Small intestine (tissue), 7 donors: ENCODE measurements around the gene BMPR1B. TPM values are rescaled to one million over a fixed set of nuclear protein-coding genes. Genes with fewer than 3 reads are reported as not detected.

Source experiments
- DNase-seq, 2 donors: peaks; one replicate each; pipeline versions ENCODE4 v3.0.0 to v3.0.0-alpha.2; 2013
- FAIRE-seq: peaks from 2 replicates; lab custom pipeline; 2012; peaks lifted over from hg19 to GRCh38; lab: Jason Lieb, UNC
- H3K27ac ChIP-seq, 3 donors: one replicate each; pipeline ENCODE4 v1.5.1; 2013; ENCODE audit warnings: low read length in 2 of 3, mild to moderate bottlenecking in 2 of 3, control low read depth in 1 of 3, inconsistent platforms in 1 of 3, low read depth in 1 of 3, moderate library complexity in 1 of 3
- H3K27me3 ChIP-seq, 3 donors: one replicate each; pipeline ENCODE4 v1.6.1; 2013; ENCODE audit warnings: low read length in 3 of 3, inconsistent platforms in 1 of 3; ENCODE audit not compliant: control insufficient read depth in 3 of 3, insufficient read depth in 3 of 3
- H3K36me3 ChIP-seq, 3 donors: one replicate each; pipeline ENCODE4 v1.6.1; 2013; ENCODE audit warnings: low read length in 3 of 3, inconsistent platforms in 1 of 3, low read depth in 1 of 3, mild to moderate bottlenecking in 1 of 3, moderate library complexity in 1 of 3; ENCODE audit not compliant: control insufficient read depth in 3 of 3, insufficient read depth in 2 of 3
- H3K4me1 ChIP-seq, 3 donors: one replicate each; pipeline ENCODE4 v1.6.1; 2013; ENCODE audit warnings: low read length in 2 of 3, inconsistent platforms in 1 of 3, low read depth in 1 of 3, mild to moderate bottlenecking in 1 of 3, moderate library complexity in 1 of 3; ENCODE audit not compliant: control insufficient read depth in 3 of 3, insufficient read depth in 2 of 3
- H3K4me3 ChIP-seq, 3 donors: one replicate each; pipeline ENCODE4 v1.5.1; 2013; ENCODE audit warnings: low read length in 3 of 3, control low read depth in 1 of 3, inconsistent platforms in 1 of 3, low read depth in 1 of 3, mild to moderate bottlenecking in 1 of 3, moderate library complexity in 1 of 3
- H3K9me3 ChIP-seq, 2 donors: one replicate each; pipeline ENCODE4 v1.6.1; 2013; ENCODE audit warnings: low read depth in 1 of 2, low read length in 1 of 2; ENCODE audit not compliant: control insufficient read depth in 2 of 2, insufficient read depth in 1 of 2
- WGBS, 3 donors: extraction: QIAGEN DNeasy Blood & Tissue Kit; methylation state at CpG; one replicate each; pipeline ENCODE4 v1.1.7; 2013; 5-methylcytosine and 5-hydroxymethylcytosine counted together
- polyA plus RNA-seq, 4 donors: library from polyadenylated mRNA; stranded (reverse) in 3 of 4; unstranded in 1 of 4; fragments of 200-250 nt in 3 of 4; fragments of 120-200 nt in 1 of 4; gene quantifications; one replicate each; pipeline versions ENCODE4 v1.2.1 to v1.2.3, GENCODE V29; 2013
- donor health status: healthy with polysubstance abuse.
- donor health status: control.
- donor health status: control.
- donor health status: Bipolar disorder and iron deficiency.
- donor health status: healthy.

BMPR1B gene
- polyA plus RNA-seq, 4 donors = 0.07 to 0.10 TPM; not detected in 2

DNA sequence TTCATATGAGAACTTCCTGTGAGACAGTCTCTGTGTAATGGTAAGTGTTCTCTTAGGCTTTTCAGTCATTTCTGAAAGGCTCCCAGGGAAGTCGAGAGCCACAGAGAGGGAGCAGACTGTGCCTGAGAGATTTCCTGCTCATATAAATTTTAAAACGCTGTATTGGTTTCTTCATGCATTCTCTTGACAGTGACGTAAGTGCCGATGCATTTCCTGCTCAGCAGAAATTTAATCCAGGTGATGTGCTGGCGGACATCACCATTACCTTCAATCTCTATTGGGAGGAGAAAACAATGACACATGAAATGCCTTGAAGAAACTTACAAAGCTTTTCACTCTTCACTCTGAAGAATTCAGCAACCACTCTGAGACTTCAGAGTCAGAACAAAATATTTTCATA is 383.6 kb downstream of the BMPR1B start:
- Histone ChIP-seq H3K27ac (no peak overlapping the region), H3K4me3 (no peak overlapping the region), H3K4me1 (no peaks in the 10 kb centered on the region), H3K27me3 (no peaks in the 10 kb centered on the region), H3K36me3 (no peaks in the 10 kb centered on the region), H3K9me3 (peaks cover 0 to 10% of the 10 kb centered on the region in 2 donors)
- no peak for DNase-seq
- WGBS, 3 donors = 72 to 87% (median 84%) methylated on average over 5 of the region's 5 CpGs
- FAIRE-seq = no peak

DNA sequence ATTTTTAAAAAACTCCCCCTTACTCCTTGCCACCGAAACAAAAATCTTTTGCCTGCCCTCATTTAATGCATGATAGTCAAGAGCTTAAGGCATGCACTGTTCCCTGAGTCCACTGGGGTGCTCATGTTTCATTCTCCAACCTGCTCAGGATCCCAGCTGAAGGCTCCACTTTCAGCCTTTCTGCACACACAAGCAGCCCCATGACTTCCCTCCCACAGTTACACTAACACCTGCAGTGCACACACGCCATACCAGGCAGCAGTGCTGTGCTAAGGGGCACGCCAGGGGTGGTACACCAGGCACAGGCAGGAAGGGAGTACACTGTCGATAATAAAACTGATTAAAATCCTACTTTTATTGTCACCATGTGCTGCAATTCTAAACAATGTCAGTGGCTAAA is 385.2 kb downstream of the BMPR1B start:
- FAIRE-seq = no peak
- no peaks in the 10 kb centered on the region for H3K27me3 ChIP-seq

DNA sequence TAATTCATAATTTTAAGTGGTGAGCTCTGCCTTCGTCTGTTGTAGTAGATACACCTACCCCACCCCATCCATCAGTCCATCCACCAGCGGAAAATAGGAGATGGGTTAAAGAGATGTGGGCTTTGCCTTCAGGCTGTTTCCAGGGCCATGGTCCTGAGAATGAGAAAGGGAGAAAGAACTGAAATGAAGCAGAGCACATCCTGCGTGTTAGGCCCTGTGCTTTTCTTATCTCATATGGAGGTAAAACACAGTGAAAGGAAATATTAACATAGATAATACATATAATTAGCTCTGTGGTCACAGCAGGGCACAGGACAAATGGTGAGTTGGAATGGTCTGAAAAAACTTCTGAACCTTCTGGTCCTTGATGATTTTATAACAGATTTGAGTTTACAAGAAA is 393.5 kb downstream of the BMPR1B start:
- 77 to 86% (median 82%) methylated on average over 3 of the region's 3 CpGs for WGBS, 3 donors
- Histone ChIP-seq H3K4me3 (no peak overlapping the region), H3K27ac (no peak overlapping the region), H3K36me3 (no peaks in the 10 kb centered on the region), H3K27me3 (no peaks in the 10 kb centered on the region), H3K9me3 (no peaks in the 10 kb centered on the region), H3K4me1 (no peaks in the 10 kb centered on the region)
- FAIRE-seq = no peak
- no peak for DNase-seq

More for the DNA sequence above, 385.2 kb downstream of the BMPR1B start:
- Histone ChIP-seq H3K36me3 (no peaks in the 10 kb centered on the region), H3K9me3 (peaks cover 0 to 10% of the 10 kb centered on the region in 2 donors), H3K4me3 (no peak overlapping the region), H3K27ac (no peak overlapping the region), H3K4me1 (no peaks in the 10 kb centered on the region)
- WGBS, 3 donors = 62 to 74% (median 64%) methylated on average over 4 of the region's 4 CpGs
- DNase-seq = no peak

DNA sequence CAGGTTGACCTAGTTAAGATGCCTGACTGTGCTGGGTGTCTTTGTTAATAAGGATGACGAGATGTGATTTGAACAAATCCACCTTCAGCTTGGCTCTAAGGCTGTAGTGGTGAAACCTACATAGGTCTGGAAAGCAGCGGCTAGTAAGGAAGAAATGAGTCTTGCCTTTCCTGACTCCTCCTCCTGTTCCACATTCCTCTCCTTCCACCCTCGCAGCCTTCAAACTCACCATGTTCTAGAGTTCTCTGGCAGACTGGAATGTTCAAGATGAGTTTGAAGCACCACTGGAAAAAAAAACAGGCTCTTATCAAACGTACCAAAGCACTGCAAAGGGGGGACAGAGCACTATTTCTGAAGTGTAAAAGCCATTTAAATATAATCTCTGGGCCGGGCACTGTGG is 395.4 kb downstream of the BMPR1B start:
- WGBS, 3 donors = 67 to 77% (median 69%) methylated on average over 5 of the region's 5 CpGs
- Histone ChIP-seq H3K4me3 (no peak overlapping the region), H3K27ac (no peak overlapping the region), H3K9me3 (no peaks in the 10 kb centered on the region), H3K4me1 (no peaks in the 10 kb centered on the region), H3K36me3 (no peaks in the 10 kb centered on the region), H3K27me3 (no peaks in the 10 kb centered on the region)
- FAIRE-seq (no peak), DNase-seq (no peak)

DNA sequence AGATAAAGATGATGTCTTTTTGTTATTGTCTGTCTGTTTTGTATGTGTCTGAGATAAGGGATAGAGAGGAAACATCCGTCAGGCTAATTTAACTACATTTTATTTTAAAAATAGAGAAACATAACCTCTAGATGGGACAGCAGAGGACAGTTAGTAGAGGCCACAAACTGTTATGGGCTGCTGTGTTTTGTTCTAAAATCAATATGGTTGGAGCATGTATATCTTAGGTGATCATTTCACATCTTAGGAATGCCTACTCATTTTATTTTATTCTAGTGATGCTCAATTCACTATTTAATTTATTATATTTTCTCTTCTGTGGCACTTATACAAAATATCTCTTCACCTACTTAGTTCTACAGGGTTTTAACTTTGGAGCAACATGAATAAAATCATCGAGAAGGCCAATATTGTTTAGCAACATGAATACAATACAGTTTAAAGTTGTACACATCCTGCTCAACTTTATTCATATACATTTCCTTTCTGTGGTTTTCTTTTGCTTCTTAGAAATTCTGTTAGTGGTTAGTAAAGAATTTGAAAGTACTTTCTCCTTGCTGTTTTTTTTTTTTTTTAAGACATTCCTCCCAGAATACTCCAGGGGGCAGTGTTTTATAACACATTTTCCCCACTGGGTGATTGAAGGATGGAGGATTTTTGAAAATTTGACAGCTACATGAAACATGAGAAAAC is 398.1 kb downstream of the BMPR1B start:
- 68 to 76% (median 74%) methylated on average over 2 of the region's 2 CpGs for WGBS, 3 donors
- no peaks in the 10 kb centered on the region for H3K36me3 ChIP-seq
- FAIRE-seq (no peak), DNase-seq (peak; percentile 21 to 28)
- H3K27ac ChIP-seq = no peak overlapping the region
- no peak overlapping the region for H3K4me3 ChIP-seq
- no peaks in the 10 kb centered on the region for H3K27me3 ChIP-seq
- H3K9me3 ChIP-seq = no peaks in the 10 kb centered on the region
- no peaks in the 10 kb centered on the region for H3K4me1 ChIP-seq

DNA sequence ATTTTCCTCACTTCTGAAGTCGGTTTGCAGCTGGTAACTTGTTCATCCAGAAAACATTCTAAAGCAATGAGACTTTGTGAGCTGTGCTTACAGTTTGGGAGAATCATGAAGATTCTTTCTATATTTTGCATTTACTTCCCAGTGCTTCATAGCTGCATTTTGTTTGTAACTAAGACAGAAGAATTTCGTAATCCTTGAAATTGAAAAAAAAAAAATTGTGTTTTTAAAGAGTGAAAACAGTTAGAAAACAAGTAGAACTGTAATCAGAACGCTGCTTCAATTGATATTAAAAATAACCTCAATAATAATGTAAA is 398.7 kb downstream of the BMPR1B start:
- H3K27me3 ChIP-seq = no peaks in the 10 kb centered on the region
- H3K4me1 ChIP-seq = no peaks in the 10 kb centered on the region
- DNase-seq = no peak
- 35 to 47% (median 42%) methylated on average over 3 of the region's 3 CpGs for WGBS, 3 donors
- no peaks in the 10 kb centered on the region for H3K36me3 ChIP-seq
- no peak overlapping the region for H3K27ac ChIP-seq
- H3K9me3 ChIP-seq = no peaks in the 10 kb centered on the region
- no peak overlapping the region for H3K4me3 ChIP-seq
- no peak for FAIRE-seq

DNA sequence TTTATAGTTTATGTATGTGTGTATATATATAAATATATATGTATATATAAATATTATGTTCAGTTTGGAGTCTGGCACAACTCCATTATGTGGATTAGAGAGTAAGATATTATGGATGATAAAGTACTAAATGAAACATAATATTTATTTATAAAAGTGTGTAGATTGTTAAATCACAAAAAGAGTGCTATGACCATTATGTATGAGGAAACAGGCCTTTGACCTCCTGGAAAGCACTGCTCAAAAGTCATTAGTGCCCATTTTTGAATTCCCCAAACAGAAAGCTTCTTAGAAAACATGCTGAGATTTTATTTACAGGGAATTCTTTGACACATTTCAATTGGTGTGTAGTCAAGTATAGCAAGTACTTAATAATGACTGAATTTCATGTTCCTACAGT is 399.8 kb downstream of the BMPR1B start:
- no peak for FAIRE-seq

DNA sequence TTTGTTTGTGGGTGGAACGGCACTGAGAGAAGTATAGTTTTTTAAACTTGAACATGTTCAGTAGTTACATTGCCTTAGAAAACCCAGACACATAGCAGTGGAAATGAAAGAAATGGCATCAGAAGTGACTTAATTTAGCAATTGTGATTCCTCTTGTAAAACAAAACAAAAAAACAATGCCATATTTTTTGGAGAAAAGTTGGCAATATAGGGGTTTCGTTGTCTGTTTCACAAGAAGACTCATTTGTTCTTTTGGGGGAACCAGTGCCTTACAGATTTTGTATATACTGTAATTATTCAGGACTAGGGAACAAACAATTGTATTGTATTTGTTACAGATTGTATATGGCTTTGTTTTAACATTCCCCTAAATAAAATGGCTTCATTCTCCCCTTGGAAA is 400.3 kb downstream of the BMPR1B start:
- no peaks in the 10 kb centered on the region for H3K4me1 ChIP-seq
- H3K36me3 ChIP-seq = no peaks in the 10 kb centered on the region
- H3K4me3 ChIP-seq = no peak overlapping the region
- no peaks in the 10 kb centered on the region for H3K9me3 ChIP-seq
- 74 to 79% (median 79%) methylated on average over 2 of the region's 2 CpGs for WGBS, 3 donors
- H3K27me3 ChIP-seq = no peaks in the 10 kb centered on the region
- DNase-seq = no peak
- FAIRE-seq = no peak
- H3K27ac ChIP-seq = no peak overlapping the region

More for the DNA sequence above, 399.8 kb downstream of the BMPR1B start:
- Histone ChIP-seq H3K4me1 (no peaks in the 10 kb centered on the region), H3K27ac (no peak overlapping the region), H3K27me3 (no peaks in the 10 kb centered on the region), H3K9me3 (no peaks in the 10 kb centered on the region), H3K36me3 (no peaks in the 10 kb centered on the region), H3K4me3 (no peak overlapping the region)
- no peak for DNase-seq

DNA sequence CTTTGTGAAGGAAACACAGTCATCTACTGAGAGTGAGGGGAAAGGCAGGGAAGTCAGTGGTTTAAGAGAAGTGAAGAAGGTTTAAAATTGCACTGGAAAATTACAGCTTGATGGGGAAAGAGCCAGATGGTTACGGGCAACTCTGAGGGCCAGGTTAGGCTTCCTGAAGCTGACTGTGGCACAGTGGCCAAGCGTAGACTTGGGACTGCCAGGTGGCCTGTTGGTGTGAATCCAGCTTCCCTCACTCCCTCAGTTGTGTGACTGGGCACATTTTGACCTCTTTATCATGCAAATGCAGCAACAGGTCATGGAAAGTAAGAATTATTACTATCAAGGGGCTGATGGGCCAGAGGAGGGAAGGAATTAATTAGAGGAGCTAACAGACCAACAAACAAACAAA is 400.9 kb downstream of the BMPR1B start:
- H3K9me3 ChIP-seq = no peaks in the 10 kb centered on the region
- H3K4me3 ChIP-seq = no peak overlapping the region
- H3K36me3 ChIP-seq = no peaks in the 10 kb centered on the region
- 81 to 89% (median 81%) methylated on average over 2 of the region's 2 CpGs for WGBS, 3 donors
- H3K27me3 ChIP-seq = no peaks in the 10 kb centered on the region
- no peaks in the 10 kb centered on the region for H3K4me1 ChIP-seq
- H3K27ac ChIP-seq = no peak overlapping the region
- DNase-seq = no peak
- no peak for FAIRE-seq
